HepG2 (cell line): ENCODE results near the gene BLOC1S2. TPM values are rescaled to one million over a fixed set of nuclear protein-coding genes. Genes with fewer than 3 reads are reported as not detected.
A peak's percentile ranks its signal among the peaks of the same experiment; 100 is the strongest.

Experiments used
- AGO2 ChIP-seq: fragments of 200-400 bp; formaldehyde crosslinking; optimal IDR thresholded peaks from 2 replicates; pipeline ENCODE3; 2017; ENCODE audit warnings: mild to moderate bottlenecking, low read depth, low read length, moderate library complexity
- ATF1 ChIP-seq: IDR thresholded peaks from 2 replicates; pipeline ENCODE4 v1.6.1; 2016; ENCODE audit warnings: mild to moderate bottlenecking, control low read depth
- HMG20A ChIP-seq: IDR thresholded peaks from 2 replicates; pipeline ENCODE4 v1.6.1; 2016; ENCODE audit warnings: borderline replicate concordance
- ISL2 ChIP-seq: sonication (generic); formaldehyde crosslinking; IDR thresholded peaks from 2 replicates; pipeline ENCODE4 v1.5.0; 2020; ENCODE audit warnings: missing genetic modification reagents
- KLF15 ChIP-seq: sonication (generic); formaldehyde crosslinking; IDR thresholded peaks from 2 replicates; pipeline ENCODE4 v1.8.1; 2023; ENCODE audit warnings: borderline replicate concordance, mild to moderate bottlenecking, inconsistent platforms, missing genetic modification reagents, mixed read lengths
- NCOA5 ChIP-seq: sonication (generic); formaldehyde crosslinking; IDR thresholded peaks from 2 replicates; pipeline ENCODE4 v1.4.0; 2020; ENCODE audit warnings: missing genetic modification reagents
- NFE2L2 ChIP-seq: fragments of 150-350 bp; IDR thresholded peaks from 2 replicates; pipeline ENCODE4 v1.6.1; 2014; ENCODE audit warnings: low read length
- PITX1 ChIP-seq: sonication (generic); formaldehyde crosslinking; IDR thresholded peaks from 2 replicates; pipeline ENCODE4 v1.5.1; 2020; ENCODE audit warnings: mild to moderate bottlenecking, missing genetic modification reagents
- SOX6 ChIP-seq, 2 experiments: fragments of 450-650 bp in 1 of 2; sonication (generic) in 1 of 2; formaldehyde crosslinking in 1 of 2; IDR thresholded peaks; 2 replicates each; pipeline versions ENCODE4 v1.4.0 to v1.6.1; 2017 to 2020; ENCODE audit warnings: antibody characterized with exemption in 1 of 2, mild to moderate bottlenecking in 1 of 2, missing genetic modification reagents in 1 of 2
- TOE1 ChIP-seq: sonication (generic); formaldehyde crosslinking; IDR thresholded peaks from 2 replicates; pipeline ENCODE4 v1.4.0; 2020; ENCODE audit warnings: mild to moderate bottlenecking, missing genetic modification reagents
- ZKSCAN5 ChIP-seq: sonication (generic); formaldehyde crosslinking; IDR thresholded peaks from 2 replicates; pipeline ENCODE4 v1.5.1; 2020; ENCODE audit warnings: mild to moderate bottlenecking, missing genetic modification reagents
- ZNF282 ChIP-seq: fragments of 450-650 bp; IDR thresholded peaks from 2 replicates; pipeline ENCODE4 v1.6.1; 2018; ENCODE audit not compliant: partially characterized antibody
- ZNF3 ChIP-seq: IDR thresholded peaks from 2 replicates; pipeline ENCODE4 v1.7.0; 2017; ENCODE audit warnings: inconsistent platforms
- ZNF552 ChIP-seq: sonication (generic); formaldehyde crosslinking; IDR thresholded peaks from 2 replicates; pipeline ENCODE4 v1.9.0; 2022; ENCODE audit warnings: missing genetic modification reagents, mild to moderate bottlenecking, borderline replicate concordance
- ZNF724P ChIP-seq: sonication (generic); formaldehyde crosslinking; IDR thresholded peaks from 2 replicates; pipeline ENCODE4 v1.8.0; 2022; ENCODE audit warnings: missing genetic modification reagents, borderline replicate concordance
- ZNF788 ChIP-seq: sonication (generic); formaldehyde crosslinking; IDR thresholded peaks from 2 replicates; pipeline ENCODE4 v1.5.0; 2020; ENCODE audit warnings: mild to moderate bottlenecking, missing genetic modification reagents, borderline replicate concordance
- ZSCAN31 ChIP-seq: sonication (generic); formaldehyde crosslinking; IDR thresholded peaks from 2 replicates; pipeline ENCODE4 v1.5.0; 2020; ENCODE audit warnings: low read depth, mild to moderate bottlenecking, missing genetic modification reagents
- polyA plus RNA-seq, 8 experiments: library from polyadenylated mRNA; depleted of rRNA in 3 of 8; stranded (reverse) in 7 of 8; unstranded in 1 of 8; fragments of >200 nt; fragmentation: Illumina TruSeq in 4 of 8; extraction: Trizol in 4 of 8; gene quantifications; 2 replicates each; pipeline versions ENCODE4 v1.2.1 to v1.2.3, GENCODE V29; 2011 to 2016; ENCODE audit warnings: low read depth in 4 of 8, missing spikeins in 1 of 8, mixed read lengths in 1 of 8; ENCODE audit not compliant: insufficient read depth in 1 of 8
- total RNA-seq, 5 experiments: library from RNA; depleted of rRNA; stranded (reverse); fragments of >200 nt; fragmentation: Illumina TruSeq; extraction: Trizol; gene quantifications; 2 replicates each; pipeline ENCODE4 v1.2.3, GENCODE V29; 2016; ENCODE audit warnings: low read depth in 1 of 5
- TF ChIP-seq, protein P1 (sequence below): sonication (generic); formaldehyde crosslinking; IDR thresholded peaks from 2 replicates; pipeline ENCODE4 v1.4.0; 2020; ENCODE audit warnings: missing genetic modification reagents, borderline replicate concordance
- TF ChIP-seq, protein P2 (sequence below): sonication (generic); formaldehyde crosslinking; IDR thresholded peaks from 2 replicates; pipeline ENCODE4 v1.5.0; 2020; ENCODE audit warnings: mild to moderate bottlenecking, missing genetic modification reagents
- TF ChIP-seq, protein P3 (sequence below): IDR thresholded peaks from 2 replicates; pipeline ENCODE4 v1.6.1; 2018; ENCODE audit warnings: missing genetic modification reagents
- TF ChIP-seq, protein P4 (sequence below): sonication (generic); formaldehyde crosslinking; IDR thresholded peaks from 2 replicates; pipeline ENCODE4 v1.5.0; 2020; ENCODE audit warnings: missing genetic modification reagents

Gene BLOC1S2
- total and polyA plus RNA-seq, 2 of the 13 experiments (the other 11 are each of a cell fraction or from before 2014, with no cell fraction given): 22.3 to 64.4 TPM

DNA sequence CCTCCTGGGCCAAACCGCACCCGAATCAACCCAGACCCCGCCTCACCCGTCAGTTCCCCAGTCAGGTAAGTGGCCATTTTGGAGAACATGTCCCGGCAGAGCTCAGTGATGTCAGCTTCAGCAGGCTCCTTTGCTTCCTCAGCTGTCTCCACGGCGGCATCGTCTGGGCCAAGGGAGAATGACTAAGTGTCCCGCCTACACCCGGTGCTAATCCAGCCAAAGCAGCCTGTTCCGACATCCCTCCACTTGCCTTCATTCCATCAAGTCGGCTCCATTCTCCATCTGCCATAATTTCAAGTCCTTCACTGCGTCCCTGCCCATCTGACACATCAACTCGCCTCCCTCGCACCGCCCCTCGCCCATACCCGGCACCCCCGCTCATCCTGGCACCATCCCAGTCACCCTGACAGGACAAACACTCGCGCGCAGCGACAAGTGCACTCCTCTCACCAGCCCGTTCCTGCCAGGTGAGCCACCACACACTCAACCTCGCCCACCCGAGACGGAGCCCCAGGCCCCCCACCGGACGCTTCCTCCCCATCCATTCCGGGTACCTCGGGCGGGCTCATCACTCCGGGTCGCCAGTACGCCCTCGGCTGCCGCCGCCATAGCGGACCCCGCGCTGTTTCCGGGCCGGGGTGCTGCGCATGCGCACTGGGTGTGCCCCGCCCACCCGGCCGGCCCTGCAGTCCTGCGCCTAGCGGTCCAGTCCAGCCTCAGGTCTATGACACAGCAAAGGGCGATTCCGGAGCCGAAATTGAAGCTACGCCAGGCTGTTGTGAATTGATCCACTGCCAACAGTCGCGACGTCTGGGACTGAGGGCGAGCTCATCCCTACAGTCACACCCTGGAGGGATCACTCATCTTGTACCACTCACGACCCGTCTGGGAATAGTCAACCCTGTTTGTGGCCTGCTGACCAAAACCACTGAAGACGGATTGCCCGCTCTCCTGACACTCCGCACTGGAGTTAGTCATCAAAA lies at the start of gene BLOC1S2 (continued):
- TF ChIP-seq, protein P1, sequence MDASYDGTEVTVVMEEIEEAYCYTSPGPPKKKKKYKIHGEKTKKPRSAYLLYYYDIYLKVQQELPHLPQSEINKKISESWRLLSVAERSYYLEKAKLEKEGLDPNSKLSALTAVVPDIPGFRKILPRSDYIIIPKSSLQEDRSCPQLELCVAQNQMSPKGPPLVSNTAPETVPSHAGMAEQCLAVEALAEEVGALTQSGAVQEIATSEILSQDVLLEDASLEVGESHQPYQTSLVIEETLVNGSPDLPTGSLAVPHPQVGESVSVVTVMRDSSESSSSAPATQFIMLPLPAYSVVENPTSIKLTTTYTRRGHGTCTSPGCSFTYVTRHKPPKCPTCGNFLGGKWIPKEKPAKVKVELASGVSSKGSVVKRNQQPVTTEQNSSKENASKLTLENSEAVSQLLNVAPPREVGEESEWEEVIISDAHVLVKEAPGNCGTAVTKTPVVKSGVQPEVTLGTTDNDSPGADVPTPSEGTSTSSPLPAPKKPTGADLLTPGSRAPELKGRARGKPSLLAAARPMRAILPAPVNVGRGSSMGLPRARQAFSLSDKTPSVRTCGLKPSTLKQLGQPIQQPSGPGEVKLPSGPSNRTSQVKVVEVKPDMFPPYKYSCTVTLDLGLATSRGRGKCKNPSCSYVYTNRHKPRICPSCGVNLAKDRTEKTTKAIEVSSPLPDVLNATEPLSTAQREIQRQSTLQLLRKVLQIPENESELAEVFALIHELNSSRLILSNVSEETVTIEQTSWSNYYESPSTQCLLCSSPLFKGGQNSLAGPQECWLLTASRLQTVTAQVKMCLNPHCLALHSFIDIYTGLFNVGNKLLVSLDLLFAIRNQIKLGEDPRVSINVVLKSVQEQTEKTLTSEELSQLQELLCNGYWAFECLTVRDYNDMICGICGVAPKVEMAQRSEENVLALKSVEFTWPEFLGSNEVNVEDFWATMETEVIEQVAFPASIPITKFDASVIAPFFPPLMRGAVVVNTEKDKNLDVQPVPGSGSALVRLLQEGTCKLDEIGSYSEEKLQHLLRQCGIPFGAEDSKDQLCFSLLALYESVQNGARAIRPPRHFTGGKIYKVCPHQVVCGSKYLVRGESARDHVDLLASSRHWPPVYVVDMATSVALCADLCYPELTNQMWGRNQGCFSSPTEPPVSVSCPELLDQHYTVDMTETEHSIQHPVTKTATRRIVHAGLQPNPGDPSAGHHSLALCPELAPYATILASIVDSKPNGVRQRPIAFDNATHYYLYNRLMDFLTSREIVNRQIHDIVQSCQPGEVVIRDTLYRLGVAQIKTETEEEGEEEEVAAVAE (CRISPR knock-in tag): peak; percentile 37; the same call in 1 of the 2 replicates
- TF ChIP-seq, protein P2, sequence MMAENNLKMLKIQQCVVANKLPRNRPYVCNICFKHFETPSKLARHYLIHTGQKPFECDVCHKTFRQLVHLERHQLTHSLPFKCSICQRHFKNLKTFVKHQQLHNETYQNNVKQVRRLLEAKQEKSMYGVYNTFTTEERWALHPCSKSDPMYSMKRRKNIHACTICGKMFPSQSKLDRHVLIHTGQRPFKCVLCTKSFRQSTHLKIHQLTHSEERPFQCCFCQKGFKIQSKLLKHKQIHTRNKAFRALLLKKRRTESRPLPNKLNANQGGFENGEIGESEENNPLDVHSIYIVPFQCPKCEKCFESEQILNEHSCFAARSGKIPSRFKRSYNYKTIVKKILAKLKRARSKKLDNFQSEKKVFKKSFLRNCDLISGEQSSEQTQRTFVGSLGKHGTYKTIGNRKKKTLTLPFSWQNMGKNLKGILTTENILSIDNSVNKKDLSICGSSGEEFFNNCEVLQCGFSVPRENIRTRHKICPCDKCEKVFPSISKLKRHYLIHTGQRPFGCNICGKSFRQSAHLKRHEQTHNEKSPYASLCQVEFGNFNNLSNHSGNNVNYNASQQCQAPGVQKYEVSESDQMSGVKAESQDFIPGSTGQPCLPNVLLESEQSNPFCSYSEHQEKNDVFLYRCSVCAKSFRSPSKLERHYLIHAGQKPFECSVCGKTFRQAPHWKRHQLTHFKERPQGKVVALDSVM (CRISPR knock-in tag): no peak
- TF ChIP-seq ZNF724P (CRISPR knock-in tag) (peak; percentile 95; the same call in 1 of the 2 replicates), ATF1 (no peak), SOX6 (IDR thresholded peaks at IDR 0.05) (no peak), SOX6 (CRISPR knock-in tag; IDR thresholded peaks at IDR 0.05) (peak; percentile 55; the same call in 1 of the 2 replicates), NFE2L2 (0 out of 2 replicates have a peak, but pooled peaks have one; percentile 22), KLF15 (CRISPR knock-in tag) (no peak), AGO2 (peak; percentile 69), ISL2 (peak; percentile 70; the same call in 1 of the 2 replicates), ZNF282 (no peak), PITX1 (no peak), ZKSCAN5 (no peak), HMG20A (CRISPR knock-in tag) (no peak), ZNF3 (CRISPR knock-in tag) (no peak), NCOA5 (no peak), ZNF788 (CRISPR knock-in tag) (peak; percentile 83), ZNF552 (CRISPR knock-in tag) (0 out of 2 replicates have a peak, but pooled peaks have one; percentile 62), ZSCAN31 (CRISPR knock-in tag) (peak; percentile 68; the same call in 1 of the 2 replicates), TOE1 (no peak)
- TF ChIP-seq, protein P3, sequence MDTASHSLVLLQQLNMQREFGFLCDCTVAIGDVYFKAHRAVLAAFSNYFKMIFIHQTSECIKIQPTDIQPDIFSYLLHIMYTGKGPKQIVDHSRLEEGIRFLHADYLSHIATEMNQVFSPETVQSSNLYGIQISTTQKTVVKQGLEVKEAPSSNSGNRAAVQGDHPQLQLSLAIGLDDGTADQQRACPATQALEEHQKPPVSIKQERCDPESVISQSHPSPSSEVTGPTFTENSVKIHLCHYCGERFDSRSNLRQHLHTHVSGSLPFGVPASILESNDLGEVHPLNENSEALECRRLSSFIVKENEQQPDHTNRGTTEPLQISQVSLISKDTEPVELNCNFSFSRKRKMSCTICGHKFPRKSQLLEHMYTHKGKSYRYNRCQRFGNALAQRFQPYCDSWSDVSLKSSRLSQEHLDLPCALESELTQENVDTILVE (CRISPR knock-in tag): no peak
- TF ChIP-seq, protein P4, sequence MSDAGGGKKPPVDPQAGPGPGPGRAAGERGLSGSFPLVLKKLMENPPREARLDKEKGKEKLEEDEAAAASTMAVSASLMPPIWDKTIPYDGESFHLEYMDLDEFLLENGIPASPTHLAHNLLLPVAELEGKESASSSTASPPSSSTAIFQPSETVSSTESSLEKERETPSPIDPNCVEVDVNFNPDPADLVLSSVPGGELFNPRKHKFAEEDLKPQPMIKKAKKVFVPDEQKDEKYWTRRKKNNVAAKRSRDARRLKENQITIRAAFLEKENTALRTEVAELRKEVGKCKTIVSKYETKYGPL (CRISPR knock-in tag): no peak; the same call in 1 of the 2 replicates
